AG09319 (cell line): ENCODE measurements around the gene ADAM11.
"Not testable (repeated sequence)": the region's sequence is repeated elsewhere in the genome, so short reads cannot be mapped to it uniquely, and the experiment has no call there.

Experiments
- DNase-seq: peaks from one replicate; pipeline ENCODE4 v3.0.0-alpha.2; 2010; ENCODE audit warnings: low read depth; ENCODE audit errors: extremely low read depth
- CTCF ChIP-seq: IDR thresholded peaks from 2 replicates; pipeline ENCODE4 v1.5.1; 2011; ENCODE audit warnings: low read depth, mild to moderate bottlenecking, inconsistent platforms, low read length, moderate library complexity

Gene ADAM11

DNA sequence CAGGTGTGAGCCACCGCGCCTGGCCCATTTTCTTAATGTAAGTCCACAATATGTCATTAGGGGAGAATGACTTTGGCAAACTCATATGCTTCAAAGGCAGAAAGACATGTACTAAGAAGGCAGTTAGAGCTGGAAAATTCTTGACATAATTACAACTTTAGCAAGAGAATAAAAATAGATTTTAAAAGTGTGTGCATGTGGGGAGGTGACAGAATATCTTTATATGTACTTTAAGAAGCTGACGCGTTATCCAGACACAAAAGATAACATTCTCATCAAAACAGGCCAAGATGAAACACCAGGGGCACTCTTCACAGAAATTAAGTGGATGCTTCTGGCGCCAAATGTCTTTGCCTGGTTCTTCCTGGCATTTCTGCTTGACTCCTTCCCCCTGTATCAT is 43.1 kb downstream of the ADAM11 start:
- no peak for TF ChIP-seq CTCF
- DNase-seq: no peak

DNA sequence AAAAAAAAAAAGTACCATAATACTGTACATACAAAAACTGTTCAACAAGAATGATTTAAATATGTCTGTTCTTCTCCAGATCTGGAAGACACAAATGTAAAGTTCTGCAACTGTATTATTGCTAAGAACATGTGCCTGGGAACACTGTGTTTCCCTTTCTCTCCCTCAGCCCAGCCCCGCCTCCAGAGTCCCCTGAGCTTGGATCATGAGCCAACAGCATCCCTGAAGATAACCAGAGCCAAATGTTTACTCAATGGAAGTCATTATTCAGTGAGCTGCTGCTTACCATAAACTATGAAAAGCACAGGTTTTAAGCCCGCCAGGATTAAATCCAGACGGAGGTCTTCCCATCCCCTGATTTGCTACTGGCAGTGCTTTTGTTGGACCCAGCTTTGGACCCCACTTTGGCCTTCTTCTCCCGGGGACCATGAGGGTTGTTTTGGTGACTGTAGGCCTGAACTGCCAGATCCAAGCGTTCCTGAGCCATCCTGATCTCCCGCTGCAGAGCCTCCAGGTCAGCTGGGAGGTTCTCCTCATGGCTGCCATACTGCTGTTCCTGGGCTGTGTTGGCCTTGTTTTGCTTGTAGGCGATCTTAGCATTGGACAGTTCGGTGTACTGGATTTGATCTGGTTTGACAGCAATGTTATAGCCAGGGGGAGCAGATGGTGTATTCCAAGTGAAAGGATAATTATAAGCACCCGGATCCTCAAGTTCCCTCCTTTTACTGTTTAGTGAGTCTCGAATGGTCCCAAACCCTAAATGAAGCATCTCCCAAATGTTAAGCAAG is 45.7 kb downstream of the ADAM11 start:
- TF ChIP-seq CTCF: no peak

GRCh38 chr17:44807093-44807816 is 48.5 kb downstream of the ADAM11 start:
- no peak for DNase-seq
- no peak for TF ChIP-seq CTCF

More for the DNA sequence above, 45.7 kb downstream of the ADAM11 start:
- DNase-seq: no peak

DNA sequence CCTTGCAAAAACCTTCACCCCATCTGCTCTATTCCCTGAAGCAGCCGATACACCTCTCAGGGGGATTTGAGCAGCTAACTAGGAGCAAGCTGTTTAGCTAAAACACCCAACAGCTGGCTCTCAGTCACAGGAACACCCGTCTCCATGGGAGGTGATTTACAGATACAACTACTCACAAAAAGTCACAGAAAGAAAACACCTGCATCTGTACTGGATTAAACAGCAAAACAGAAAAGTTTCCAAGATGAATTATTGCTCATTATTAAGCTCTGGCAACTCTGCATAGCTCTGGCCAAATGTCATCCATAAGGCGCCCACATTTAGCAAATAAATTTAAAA is 49.0 kb downstream of the ADAM11 start:
- TF ChIP-seq CTCF: no peak
- DNase-seq: no peak

DNA sequence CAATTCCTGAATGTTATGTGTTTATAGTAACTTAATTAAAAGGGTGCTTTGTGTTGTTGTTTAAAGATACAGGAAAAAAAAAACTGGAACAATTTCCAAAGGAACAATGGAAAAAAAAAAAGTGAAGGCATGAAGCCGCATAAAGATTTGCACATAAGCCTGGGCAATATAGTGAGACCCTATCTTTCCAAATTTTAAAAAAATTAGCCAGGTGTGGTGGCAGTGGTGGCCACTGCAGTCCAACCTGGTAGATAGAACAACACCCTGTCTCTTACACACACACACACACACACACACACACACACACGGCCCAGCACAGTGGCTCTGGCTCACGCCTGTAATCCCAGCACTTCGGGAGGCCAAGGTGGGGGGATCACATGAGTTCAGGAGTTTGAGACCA is 49.4 kb downstream of the ADAM11 start:
- no peak for DNase-seq
- no peak for TF ChIP-seq CTCF

DNA sequence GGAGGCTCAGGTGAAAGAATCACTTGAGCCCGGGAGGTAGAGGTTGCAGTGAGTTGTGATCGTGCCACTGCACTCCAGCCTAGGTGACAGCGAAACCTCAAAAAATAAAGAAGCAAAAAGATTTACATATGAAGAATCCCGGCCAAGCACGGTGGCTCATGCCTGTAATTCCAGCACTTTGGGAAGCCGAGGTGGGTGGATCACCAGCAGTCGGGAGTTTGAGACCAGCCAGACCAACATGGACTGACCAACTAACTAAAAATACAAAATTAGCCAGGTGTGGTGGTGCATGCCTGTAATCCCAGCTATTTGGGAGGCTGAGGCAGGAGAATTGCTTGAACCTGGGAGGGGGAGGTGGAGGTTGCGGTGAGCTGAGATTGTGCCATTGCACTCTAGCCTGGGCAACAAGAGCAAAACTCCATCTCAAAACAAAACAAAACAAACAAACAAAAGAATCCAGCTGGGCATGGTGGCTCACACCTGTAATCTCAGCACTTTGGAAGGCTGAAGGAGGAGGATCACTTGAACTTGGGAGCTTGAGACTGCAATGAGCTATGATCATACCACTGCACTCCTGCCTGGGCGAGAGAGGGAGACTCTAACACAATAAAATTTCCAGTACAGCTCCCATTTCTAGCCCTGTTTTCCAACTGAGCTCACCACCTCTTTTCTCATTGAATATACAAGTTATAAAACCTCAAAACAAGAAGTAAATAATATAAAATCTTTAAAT is 50.0 kb downstream of the ADAM11 start:
- not testable (repeated sequence) for DNase-seq

DNA sequence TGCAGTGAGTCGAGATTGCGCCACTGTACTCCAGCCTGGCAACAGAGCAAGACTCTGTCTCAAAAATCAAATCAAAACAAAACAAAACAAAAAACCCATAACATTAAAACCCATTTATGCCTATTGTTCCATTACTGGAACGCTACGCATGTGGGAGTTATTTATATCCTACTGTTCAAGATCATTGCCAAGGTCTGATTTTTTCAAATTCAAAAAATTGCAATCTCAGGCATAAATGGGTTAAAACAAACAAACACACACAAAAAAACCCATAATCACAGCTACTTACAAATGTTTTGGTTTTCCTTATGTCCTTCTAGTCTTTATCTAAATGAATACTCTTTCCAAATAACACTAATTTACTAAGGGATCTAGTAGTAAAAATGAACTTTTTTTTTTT is 53.5 kb downstream of the ADAM11 start:
- TF ChIP-seq CTCF: no peak
- DNase-seq: no peak

DNA sequence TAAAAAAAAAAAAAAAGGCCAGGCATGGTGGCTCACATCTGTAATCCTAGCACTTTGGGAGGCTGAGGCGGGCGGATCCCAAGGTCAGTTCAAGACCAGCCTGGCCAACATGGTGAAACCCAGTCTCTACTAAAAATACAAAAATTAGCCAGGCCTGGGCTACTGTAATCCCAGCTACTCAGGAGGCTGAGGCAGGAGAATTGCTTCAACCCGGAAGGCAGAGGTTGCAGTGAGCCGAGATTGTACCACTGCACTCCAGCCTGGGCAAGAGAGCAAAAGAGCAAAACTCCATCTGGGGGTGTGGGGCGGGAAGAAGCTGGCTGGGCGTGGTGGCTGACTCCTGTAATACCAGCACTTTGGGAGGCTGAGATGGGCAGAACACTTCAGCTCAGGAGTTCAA is 59.7 kb downstream of the ADAM11 start:
- DNase-seq: not testable (repeated sequence)
